NCI-H1694 (cell line): ENCODE data around the gene NIPAL3.

Experiments used
- DNase-seq: peaks from one replicate; lab custom pipeline; 2025; lab: John Stamatoyannopoulos, UW

NIPAL3 gene

GRCh38 chr1:24415334-24415909 is at the start of gene NIPAL3:
Gene NIPAL3, plus strand, starts transcription at chr1:24415802. Its CDS starts 3,746 bp downstream, at chr1:24419548.
- DNase-seq: peak; percentile 94

GRCh38 chr1:24366707-24367106 is 48.9 kb upstream of the NIPAL3 start:
- no peak for DNase-seq

GRCh38 chr1:24369199-24369598 is 46.4 kb upstream of the NIPAL3 start:
- DNase-seq: no peak

- no peak for DNase-seq
These were observed 45.8 kb upstream of the NIPAL3 start for GRCh38 chr1:24369801-24370200.

GRCh38 chr1:24373044-24373443 is 42.6 kb upstream of the NIPAL3 start:
- no peak for DNase-seq

GRCh38 chr1:24373710-24374109 is 41.9 kb upstream of the NIPAL3 start:
- DNase-seq: no peak

GRCh38 chr1:24374891-24375786 is 40.5 kb upstream of the NIPAL3 start:
- peak; percentile 16 for DNase-seq

GRCh38 chr1:24379733-24380315 is 35.8 kb upstream of the NIPAL3 start:
- DNase-seq: no peak

GRCh38 chr1:24380508-24380907 is 35.1 kb upstream of the NIPAL3 start:
- no peak for DNase-seq

- DNase-seq: no peak
These were observed 34.3 kb upstream of the NIPAL3 start for GRCh38 chr1:24381256-24381655.

- DNase-seq: no peak
These were observed 33.4 kb upstream of the NIPAL3 start for GRCh38 chr1:24382165-24382577.

- no peak for DNase-seq
These were observed 32.1 kb upstream of the NIPAL3 start for GRCh38 chr1:24383381-24383940.

- no peak for DNase-seq
These were observed 31.1 kb upstream of the NIPAL3 start for GRCh38 chr1:24384251-24385090.

GRCh38 chr1:24385160-24385940 is 30.3 kb upstream of the NIPAL3 start:
- peak; percentile 9 for DNase-seq

GRCh38 chr1:24386241-24386640 is 29.4 kb upstream of the NIPAL3 start:
- DNase-seq: no peak

GRCh38 chr1:24386931-24387330 is 28.7 kb upstream of the NIPAL3 start:
- no peak for DNase-seq

GRCh38 chr1:24387636-24388175 is 27.9 kb upstream of the NIPAL3 start:
- no peak for DNase-seq

- DNase-seq: no peak
These were observed 27.2 kb upstream of the NIPAL3 start for GRCh38 chr1:24388331-24388885.

GRCh38 chr1:24389231-24389678 is 26.3 kb upstream of the NIPAL3 start:
- no peak for DNase-seq
